Endothelial cell of coronary artery (primary cell): ENCODE results near the gene FEV. TPM values are rescaled to one million over a fixed set of nuclear protein-coding genes. Genes with fewer than 3 reads are reported as not detected.

Experiments used
- total RNA-seq: library from RNA; depleted of rRNA; stranded (reverse); fragments of >200 nt; gene quantifications from 2 replicates; pipeline ENCODE4 v1.2.3, GENCODE V29; 2014

The FEV gene
- total RNA-seq, result not detected in 2 replicates

GRCh38 chr2:218985021-218985324 is at the start of gene FEV:
Gene FEV, minus strand, starts transcription at chr2:218985184. Its CDS starts 109 bp downstream, at chr2:218985075.

GRCh38 chr2:218993345-218994315 is 8.6 kb upstream of the FEV start, which contains the start of gene CRYBA2:
Gene CRYBA2, minus strand, starts transcription at chr2:218993422. Its CDS starts 246 bp downstream, at chr2:218993176.

GRCh38 chr2:218959141-218959731 is 25.7 kb downstream of the FEV start, which contains the start of gene CDK5R2:
Gene CDK5R2, plus strand, starts transcription at chr2:218959666. Its CDS starts 155 bp downstream, at chr2:218959821.

Other genes starting within 250 kb of the FEV start
- 5.8 and 8.6 TPM in 2 replicates for gene CYP27A1, start 203.0 kb downstream of the FEV start, total RNA-seq
- not detected in 2 replicates for gene PRKAG3, start 153.4 kb downstream of the FEV start, total RNA-seq
- not detected in 2 replicates for gene WNT6, start 125.4 kb downstream of the FEV start, total RNA-seq
- gene WNT10A, start 104.3 kb downstream of the FEV start, total RNA-seq, result not detected in 2 replicates
- gene CDK5R2, start 25.5 kb downstream of the FEV start, total RNA-seq, result not detected in 2 replicates
- not detected in 2 replicates for gene CRYBA2, start 8.2 kb upstream of the FEV start, total RNA-seq
- under 0.01 TPM in 1 of 2 replicates, not detected in the other for gene CFAP65, start 56.3 kb upstream of the FEV start, total RNA-seq
- under 0.01 and 0.09 TPM in 2 replicates for gene IHH, start 75.7 kb upstream of the FEV start, total RNA-seq
- 12.1 and 13.6 TPM in 2 replicates for gene NHEJ1, start 175.6 kb upstream of the FEV start, total RNA-seq
- gene SLC23A3, start 184.8 kb upstream of the FEV start, total RNA-seq, result 1.1 and 3.5 TPM in 2 replicates
- gene CNPPD1, start 191.7 kb upstream of the FEV start, total RNA-seq, result 16.4 and 17.3 TPM in 2 replicates
- gene RETREG2, start 193.1 kb upstream of the FEV start, total RNA-seq, result 42.9 and 53.6 TPM in 2 replicates
- 21.1 and 22.1 TPM in 2 replicates for gene ZFAND2B, start 221.6 kb upstream of the FEV start, total RNA-seq
- gene ABCB6, start 233.8 kb upstream of the FEV start, total RNA-seq, result 29.8 and 51.1 TPM in 2 replicates
- 31.8 and 48.4 TPM in 2 replicates for gene ATG9A, start 244.5 kb upstream of the FEV start, total RNA-seq
- gene ANKZF1, start 244.6 kb upstream of the FEV start, total RNA-seq, result 16.5 and 34.8 TPM in 2 replicates